Breast epithelium (tissue), 4 donors: ENCODE data around the gene ZNF473. TPM values are rescaled to one million over a fixed set of nuclear protein-coding genes. Genes with fewer than 3 reads are reported as not detected.

Source experiments
- DNase-seq, 2 donors: peaks; one replicate each; pipeline ENCODE4 v3.0.0-alpha.2; 2019; ENCODE audit warnings: low spot score in 2 of 2
- H3K27ac ChIP-seq, 2 donors: fragments of 200-600 bp; sonication (generic) in 1 of 2; one replicate each; pipeline ENCODE4 v1.5.1; 2016 to 2019; ENCODE audit warnings: mild to moderate bottlenecking in 1 of 2
- H3K27me3 ChIP-seq, 2 donors: fragments of 200-600 bp; sonication (generic) in 1 of 2; one replicate each; pipeline versions ENCODE4 v1.5.1 to v1.6.0; 2017 to 2019; ENCODE audit warnings: control low read depth in 1 of 2, mild to moderate bottlenecking in 1 of 2
- H3K36me3 ChIP-seq: fragments of 200-600 bp; one replicate; pipeline ENCODE4 v1.5.1; 2019
- H3K4me1 ChIP-seq, 2 donors: fragments of 200-600 bp; sonication (generic); one replicate each; pipeline ENCODE4 v1.5.1; 2016 to 2019; ENCODE audit warnings: control low read depth in 1 of 2
- H3K4me3 ChIP-seq, 3 donors: fragments of 200-600 bp; sonication (generic); 1 replicate in 2 of 3; 2 replicates in 1 of 3; pipeline ENCODE4 v1.5.1; 2016 to 2019; ENCODE audit warnings: mild to moderate bottlenecking in 3 of 3, moderate library complexity in 2 of 3
- H3K9me3 ChIP-seq, 2 donors: fragments of 200-600 bp; sonication (generic) in 1 of 2; one replicate each; pipeline ENCODE4 v1.5.1; 2016 to 2019; ENCODE audit warnings: control low read depth in 1 of 2
- CTCF ChIP-seq, 3 donors: fragments of 450-650 bp; IDR thresholded peaks; one replicate each; pipeline ENCODE4 v1.5.1; 2016 to 2017; ENCODE audit warnings: antibody characterized with exemption in 3 of 3, mild to moderate bottlenecking in 3 of 3, moderate library complexity in 3 of 3
- POLR2A ChIP-seq: fragments of 450-650 bp; IDR thresholded peaks from one replicate; pipeline ENCODE4 v1.6.1; 2016; ENCODE audit warnings: antibody characterized with exemption, mild to moderate bottlenecking, moderate library complexity
- POLR2AphosphoS5 ChIP-seq, 3 donors: sonication (generic); formaldehyde crosslinking; IDR thresholded peaks; one replicate each; pipeline ENCODE4 v1.6.1; 2017; ENCODE audit warnings: antibody characterized with exemption in 3 of 3
- intact Hi-C: fragments of 100-400 bp; cut with DNase I; formaldehyde crosslinking; loops from one replicate; pipeline ENCODE4 v1.15.1; 2023; ENCODE audit warnings: low total_unique reads
- total RNA-seq, 3 donors: library from RNA; depleted of rRNA; stranded (reverse); fragments of >200 nt; gene quantifications; one replicate each; pipeline ENCODE4 v1.1.0, GENCODE V29; 2016

Gene ZNF473
- total RNA-seq, 3 donors from 2014 or later, result 7.8 to 15.5 (median 12.1) TPM

DNA sequence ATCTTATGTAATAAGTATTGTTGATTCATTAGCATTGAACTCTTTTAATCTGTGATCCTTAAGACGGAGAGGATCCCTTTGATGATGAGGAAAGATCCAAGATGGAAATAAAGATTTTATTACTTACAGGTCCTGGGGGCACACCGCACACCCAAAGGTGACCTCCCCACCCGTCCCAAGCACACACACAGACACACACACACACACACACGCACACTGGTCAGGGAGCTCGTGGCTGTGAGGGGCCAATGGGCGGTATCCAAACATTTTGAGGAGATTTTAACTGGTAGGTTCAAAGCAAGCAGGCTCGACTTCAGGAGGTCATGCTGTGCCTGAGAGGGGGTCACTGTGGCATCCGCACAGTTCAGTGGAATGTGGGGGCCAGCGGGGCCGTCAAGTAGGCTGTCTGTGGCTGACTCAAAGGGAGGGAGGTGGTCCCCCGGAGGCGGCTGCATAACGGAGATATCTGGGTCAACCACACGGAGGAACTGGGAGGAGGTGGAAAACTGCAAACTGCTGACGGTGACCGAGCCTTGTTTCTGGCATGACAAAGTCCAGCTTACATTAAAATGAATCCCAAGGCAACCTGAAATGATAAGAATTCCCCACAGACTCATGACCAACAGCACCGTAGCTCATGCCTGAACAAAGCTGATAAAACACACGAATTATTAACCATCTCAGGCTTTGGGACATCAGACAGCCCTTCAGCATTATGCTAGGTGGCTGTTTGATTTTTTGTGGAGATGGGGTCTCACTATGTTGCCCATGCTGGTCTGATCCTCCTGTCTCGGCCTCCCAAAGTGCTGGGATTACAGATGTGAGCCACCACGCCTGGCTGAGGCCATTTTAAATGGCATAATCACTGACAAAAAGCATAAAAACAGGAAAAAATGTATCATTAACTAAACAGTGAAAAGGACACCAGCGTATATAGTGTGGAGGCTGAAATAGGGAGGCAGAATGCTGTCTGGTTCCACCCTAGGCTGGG is 43.9 kb upstream of the ZNF473 start:
- intact Hi-C loops, result no loop called here
- Histone ChIP-seq H3K4me3 (no peak overlapping the region), H3K27ac (no peak overlapping the region), H3K4me1 (no peaks in the 10 kb centered on the region), H3K36me3 (no peaks in the 10 kb centered on the region), H3K9me3 (no peaks in the 10 kb centered on the region), H3K27me3 (no peaks in the 10 kb centered on the region)
- TF ChIP-seq POLR2AphosphoS5 (IDR thresholded peaks at IDR 0.05), result no peak
- TF ChIP-seq POLR2A, result no peak
- no peak for TF ChIP-seq CTCF (IDR thresholded peaks at IDR 0.05)
- no peak for DNase-seq

DNA sequence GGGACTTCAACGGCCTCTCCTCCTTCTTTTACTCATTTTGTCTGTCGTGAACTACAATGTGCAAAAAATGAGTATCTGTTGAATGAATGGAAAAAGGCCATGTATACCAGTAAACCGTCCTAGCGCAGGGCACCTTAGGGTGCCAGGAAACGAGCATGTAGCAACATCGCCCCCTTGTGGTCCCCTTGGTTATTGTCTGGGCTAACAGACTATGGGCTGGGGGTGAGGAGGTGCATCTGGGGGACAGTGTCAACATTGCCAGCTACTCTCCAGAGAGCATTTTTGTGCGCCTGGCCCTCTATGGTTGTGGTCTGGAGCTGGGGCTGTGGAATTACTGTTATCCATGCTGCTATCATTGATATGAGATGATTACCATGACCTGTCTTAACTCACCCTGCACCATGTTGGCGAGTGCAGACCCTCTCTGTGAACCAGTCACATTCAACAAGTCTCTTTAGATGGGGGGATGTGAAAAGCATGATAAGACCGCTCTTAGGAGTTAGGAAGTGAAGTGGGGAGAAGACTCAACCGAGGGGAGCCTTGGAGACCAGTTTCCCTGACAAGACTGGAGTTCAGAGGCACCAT is 42.1 kb upstream of the ZNF473 start:
- H3K4me1 ChIP-seq, result no peaks in the 10 kb centered on the region

DNA sequence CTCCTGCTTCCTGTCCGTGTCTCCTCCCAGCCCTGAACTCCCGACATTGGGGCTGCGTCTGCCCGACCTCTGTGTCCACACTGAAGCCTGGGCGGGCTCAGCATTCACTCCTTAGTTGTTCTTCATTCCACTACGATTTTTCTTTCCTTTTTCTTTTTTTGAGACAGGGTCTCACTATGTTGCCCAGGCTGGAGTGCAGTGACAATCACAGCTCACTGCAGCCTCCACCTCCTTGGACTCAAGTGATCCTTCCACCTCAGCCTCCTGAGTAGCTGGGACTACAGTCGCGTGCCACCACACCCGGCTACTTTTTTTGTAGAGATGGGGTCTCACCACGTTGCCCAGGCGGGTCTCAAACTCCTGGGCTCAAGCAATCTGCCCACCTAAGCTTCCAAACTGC is 41.3 kb upstream of the ZNF473 start:
- H3K36me3 ChIP-seq, result no peaks in the 10 kb centered on the region
- intact Hi-C loops, result no loop called here
- TF ChIP-seq POLR2A (no peak), POLR2AphosphoS5 (IDR thresholded peaks at IDR 0.05) (no peak), CTCF (IDR thresholded peaks at IDR 0.05) (no peak)
- no peaks in the 10 kb centered on the region for H3K9me3 ChIP-seq
- no peak overlapping the region for H3K27ac ChIP-seq
- no peaks in the 10 kb centered on the region for H3K27me3 ChIP-seq
- no peak overlapping the region for H3K4me3 ChIP-seq
- no peaks in the 10 kb centered on the region for H3K4me1 ChIP-seq
- no peak for DNase-seq

More for the DNA sequence above, 42.1 kb upstream of the ZNF473 start:
- no peaks in the 10 kb centered on the region for H3K27me3 ChIP-seq
- peak in 1 of 2 donors; percentile 24 for DNase-seq
- H3K9me3 ChIP-seq, result no peaks in the 10 kb centered on the region
- intact Hi-C loops, result no loop called here
- H3K36me3 ChIP-seq, result no peaks in the 10 kb centered on the region
- H3K27ac ChIP-seq, result no peak overlapping the region
- no peak overlapping the region for H3K4me3 ChIP-seq
- TF ChIP-seq POLR2A (no peak), CTCF (IDR thresholded peaks at IDR 0.05) (peak; percentile 50 to 73 (median 72)), POLR2AphosphoS5 (IDR thresholded peaks at IDR 0.05) (no peak)

GRCh38 chr19:49985871-49986270 is 39.9 kb upstream of the ZNF473 start:
- no peak for TF ChIP-seq CTCF (IDR thresholded peaks at IDR 0.05)
- no peak for TF ChIP-seq POLR2A
- no peak for TF ChIP-seq POLR2AphosphoS5 (IDR thresholded peaks at IDR 0.05)
- Histone ChIP-seq H3K4me1 (no peaks in the 10 kb centered on the region), H3K4me3 (no peak overlapping the region), H3K27ac (no peak overlapping the region), H3K27me3 (no peaks in the 10 kb centered on the region), H3K36me3 (no peaks in the 10 kb centered on the region), H3K9me3 (no peaks in the 10 kb centered on the region)
- DNase-seq, result no peak
- intact Hi-C loops, result no loop called here

DNA sequence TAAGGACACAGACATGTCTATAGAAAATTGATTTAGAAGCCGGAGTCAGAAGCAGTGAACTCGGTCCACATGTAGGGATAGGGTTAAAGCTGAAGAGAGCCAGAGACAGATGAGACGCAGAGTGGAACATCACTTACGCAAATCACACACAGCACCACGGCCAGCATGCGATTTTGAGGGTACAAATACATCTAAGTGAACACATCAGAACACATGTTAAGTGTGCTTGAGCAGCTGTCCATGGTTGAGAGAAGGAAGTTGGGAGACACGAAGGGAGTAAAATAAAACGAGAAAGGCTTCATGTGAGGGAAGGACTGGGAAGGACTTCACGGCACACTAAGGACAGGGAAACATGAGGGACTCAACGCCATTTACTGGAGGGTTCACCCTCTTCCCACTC is 39.5 kb upstream of the ZNF473 start:
- no peaks in the 10 kb centered on the region for H3K27me3 ChIP-seq
- no peaks in the 10 kb centered on the region for H3K4me1 ChIP-seq
- no peaks in the 10 kb centered on the region for H3K36me3 ChIP-seq
- intact Hi-C loops, result no loop called here
- H3K4me3 ChIP-seq, result no peak overlapping the region
- H3K27ac ChIP-seq, result no peak overlapping the region
- no peaks in the 10 kb centered on the region for H3K9me3 ChIP-seq
- TF ChIP-seq POLR2A (no peak), CTCF (IDR thresholded peaks at IDR 0.05) (no peak), POLR2AphosphoS5 (IDR thresholded peaks at IDR 0.05) (no peak)
- no peak for DNase-seq
